GM21619 (cell line): ENCODE results near the gene LRP1-AS.
"Not testable (repeated sequence)": the region's sequence is repeated elsewhere in the genome, so short reads cannot be mapped to it uniquely, and the experiment has no call there.

ENCODE experiments used
- ATAC-seq: cut with Tn5 transposase; IDR thresholded peaks from one replicate; pipeline ENCODE4 v1.9.1; 2021; ENCODE audit not compliant: unreplicated experiment

LRP1-AS gene

GRCh38 chr12:57123813-57124212, 23.6 kb downstream of the LRP1-AS start:
- no peak for ATAC-seq

- ATAC-seq = not testable (repeated sequence)
Observed at GRCh38 chr12:57120718-57121117, 26.7 kb downstream of the LRP1-AS start.

GRCh38 chr12:57119294-57120085, 27.9 kb downstream of the LRP1-AS start:
- ATAC-seq = no peak

GRCh38 chr12:57118711-57119271, 28.6 kb downstream of the LRP1-AS start:
- ATAC-seq = peak; percentile 50

GRCh38 chr12:57116580-57117281, 30.7 kb downstream of the LRP1-AS start:
- ATAC-seq = no peak

- peak; percentile 53 for ATAC-seq
Observed at GRCh38 chr12:57112492-57113294, 34.7 kb downstream of the LRP1-AS start.

- peak; percentile 47 for ATAC-seq
Observed at GRCh38 chr12:57111031-57111734, 36.2 kb downstream of the LRP1-AS start, which contains the start of gene STAT6. STAT6 (minus strand) TSS chr12:57111362; CDS start chr12:57108278, 3,084 bp downstream.

GRCh38 chr12:57110104-57111030, 37.1 kb downstream of the LRP1-AS start:
- peak; percentile 40 for ATAC-seq

- no peak for ATAC-seq
Observed at GRCh38 chr12:57109207-57110103, 38.0 kb downstream of the LRP1-AS start.

- no peak for ATAC-seq
Observed at GRCh38 chr12:57107456-57108155, 39.8 kb downstream of the LRP1-AS start.

GRCh38 chr12:57106021-57106708, 41.3 kb downstream of the LRP1-AS start:
- no peak for ATAC-seq

GRCh38 chr12:57105011-57105753, 42.2 kb downstream of the LRP1-AS start:
- no peak for ATAC-seq

- no peak for ATAC-seq
Observed at GRCh38 chr12:57104292-57104910, 43.0 kb downstream of the LRP1-AS start.

GRCh38 chr12:57103856-57104255, 43.6 kb downstream of the LRP1-AS start:
- ATAC-seq = no peak

GRCh38 chr12:57101892-57102695, 45.3 kb downstream of the LRP1-AS start:
- ATAC-seq = no peak
